Measurements from ENCODE around the gene AGPAT4.

DNA sequence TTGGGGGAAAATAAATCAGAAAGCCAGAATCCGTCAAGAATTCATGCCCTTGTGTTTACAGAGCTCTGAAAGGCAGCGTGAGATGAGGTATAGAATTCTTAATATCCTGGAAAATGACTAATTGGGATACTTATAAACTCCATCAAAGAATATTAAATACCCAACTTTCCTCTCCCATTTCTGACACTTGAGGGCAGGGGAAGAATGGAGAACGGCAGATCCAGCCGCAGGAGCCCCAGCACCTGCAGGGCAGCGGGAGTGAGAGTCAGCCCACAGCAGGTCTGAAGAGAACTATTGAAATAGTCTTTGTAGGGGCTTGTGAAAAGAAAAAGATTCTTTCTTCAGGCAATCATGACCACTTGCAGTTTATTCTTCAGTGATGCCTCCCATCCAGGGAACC lies 107.2 kb downstream of the AGPAT4 start:
- TF ChIP-seq MXI1 (IDR thresholded peaks at IDR 0.05; ENCODE audit: borderline replicate concordance, low read depth, low read length) (no peak), MAFK (IDR thresholded peaks at IDR 0.05; ENCODE audit: low read depth, low read length) (no peak), RAD21 (IDR thresholded peaks at IDR 0.05; ENCODE audit: low read length) (no peak), FOS (IDR thresholded peaks at IDR 0.05; ENCODE audit: low read depth, low read length) (no peak), POLR2A (IDR thresholded peaks at IDR 0.05; ENCODE audit: low read depth, low read length) (no peak), RFX5 (IDR thresholded peaks at IDR 0.05; ENCODE audit: low read depth, low read length) (no peak), CEBPB (IDR thresholded peaks at IDR 0.05; ENCODE audit: low read depth, low read length) (no peak)
- TF ChIP-seq, protein P1, sequence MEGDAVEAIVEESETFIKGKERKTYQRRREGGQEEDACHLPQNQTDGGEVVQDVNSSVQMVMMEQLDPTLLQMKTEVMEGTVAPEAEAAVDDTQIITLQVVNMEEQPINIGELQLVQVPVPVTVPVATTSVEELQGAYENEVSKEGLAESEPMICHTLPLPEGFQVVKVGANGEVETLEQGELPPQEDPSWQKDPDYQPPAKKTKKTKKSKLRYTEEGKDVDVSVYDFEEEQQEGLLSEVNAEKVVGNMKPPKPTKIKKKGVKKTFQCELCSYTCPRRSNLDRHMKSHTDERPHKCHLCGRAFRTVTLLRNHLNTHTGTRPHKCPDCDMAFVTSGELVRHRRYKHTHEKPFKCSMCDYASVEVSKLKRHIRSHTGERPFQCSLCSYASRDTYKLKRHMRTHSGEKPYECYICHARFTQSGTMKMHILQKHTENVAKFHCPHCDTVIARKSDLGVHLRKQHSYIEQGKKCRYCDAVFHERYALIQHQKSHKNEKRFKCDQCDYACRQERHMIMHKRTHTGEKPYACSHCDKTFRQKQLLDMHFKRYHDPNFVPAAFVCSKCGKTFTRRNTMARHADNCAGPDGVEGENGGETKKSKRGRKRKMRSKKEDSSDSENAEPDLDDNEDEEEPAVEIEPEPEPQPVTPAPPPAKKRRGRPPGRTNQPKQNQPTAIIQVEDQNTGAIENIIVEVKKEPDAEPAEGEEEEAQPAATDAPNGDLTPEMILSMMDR (conservative IDR thresholded peaks at IDR 0.05; ENCODE audit: low read depth, low read length): no peak
